Neuron (in vitro differentiated cells): Measurements from ENCODE around the gene ABCC1.
"Not testable (repeated sequence)": the region's sequence is repeated elsewhere in the genome, so short reads cannot be mapped to it uniquely, and the experiment has no call there.

ENCODE experiments used
- H2AFZ ChIP-seq: one replicate; pipeline ENCODE4 v1.6.1; 2013; ENCODE audit warnings: low read depth, mild to moderate bottlenecking, inconsistent platforms, low read length, moderate library complexity
- H3K27me3 ChIP-seq: one replicate; pipeline ENCODE4 v1.6.1; 2013; ENCODE audit warnings: low read length; ENCODE audit not compliant: insufficient read depth
- H3K36me3 ChIP-seq: one replicate; pipeline ENCODE4 v1.6.1; 2013; ENCODE audit warnings: low read length; ENCODE audit not compliant: insufficient read depth
- H3K4me1 ChIP-seq: one replicate; pipeline ENCODE4 v1.6.1; 2013; ENCODE audit warnings: low read length; ENCODE audit not compliant: insufficient read depth
- H3K4me3 ChIP-seq: 2 replicates; pipeline ENCODE4 v1.5.1; 2013; ENCODE audit warnings: mild to moderate bottlenecking, low read length, moderate library complexity
- H3K9me3 ChIP-seq: one replicate; pipeline ENCODE4 v1.6.1; 2013; ENCODE audit warnings: low read length

Gene ABCC1

DNA sequence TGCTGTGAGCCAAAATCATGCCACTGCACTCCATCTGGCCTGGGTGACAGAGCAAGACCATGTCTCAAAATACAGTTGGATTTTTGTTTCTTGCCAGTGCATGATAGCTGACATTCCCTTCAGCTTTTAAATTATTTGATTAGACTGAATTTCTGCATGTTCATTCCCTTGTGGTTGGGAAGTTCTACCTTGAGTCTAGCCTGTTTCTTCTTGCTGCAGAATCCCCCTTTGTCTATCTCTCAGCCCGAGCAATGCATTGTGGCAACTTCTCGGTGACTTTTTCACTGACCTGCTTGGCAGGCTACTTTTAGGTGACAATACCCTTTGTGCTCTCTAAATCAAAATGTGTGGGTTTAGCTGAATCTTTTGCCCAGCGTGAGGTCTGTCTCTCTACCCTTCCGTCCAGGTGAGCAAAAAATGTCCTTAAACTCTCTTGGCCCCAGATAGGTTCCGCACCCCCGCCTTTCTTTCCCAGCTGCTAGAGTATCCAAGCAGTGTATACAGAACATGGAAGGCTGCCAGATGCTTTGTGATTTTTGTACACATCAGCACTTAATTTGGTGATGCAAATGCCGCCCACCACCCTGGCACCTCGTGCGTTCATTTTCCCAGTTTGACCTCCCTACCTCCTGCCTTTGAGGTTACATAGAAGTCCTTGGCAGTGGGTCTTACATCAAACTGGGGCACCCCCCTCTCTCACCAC lies 143.7 kb downstream of the ABCC1 start:
- Histone ChIP-seq H3K4me1 (peaks cover 7% of the 10 kb centered on the region), H3K27me3 (no peaks in the 10 kb centered on the region), H3K36me3 (peaks cover 6% of the 10 kb centered on the region), H3K9me3 (no peaks in the 10 kb centered on the region), H2AFZ (no peak overlapping the region), H3K4me3 (no peak overlapping the region)

GRCh38 chr16:16093628-16094332 lies 144.4 kb downstream of the ABCC1 start:
- Histone ChIP-seq H3K4me3 (no peak overlapping the region), H3K4me1 (peaks cover 7% of the 10 kb centered on the region), H3K9me3 (no peaks in the 10 kb centered on the region), H2AFZ (no peak overlapping the region), H3K27me3 (no peaks in the 10 kb centered on the region), H3K36me3 (peaks cover 6% of the 10 kb centered on the region)

GRCh38 chr16:16095646-16096045 lies 146.2 kb downstream of the ABCC1 start:
- Histone ChIP-seq H3K4me1 (peaks cover 7% of the 10 kb centered on the region), H3K27me3 (no peaks in the 10 kb centered on the region), H3K36me3 (no peaks in the 10 kb centered on the region), H2AFZ (no peak overlapping the region), H3K4me3 (no peak overlapping the region), H3K9me3 (no peaks in the 10 kb centered on the region)

DNA sequence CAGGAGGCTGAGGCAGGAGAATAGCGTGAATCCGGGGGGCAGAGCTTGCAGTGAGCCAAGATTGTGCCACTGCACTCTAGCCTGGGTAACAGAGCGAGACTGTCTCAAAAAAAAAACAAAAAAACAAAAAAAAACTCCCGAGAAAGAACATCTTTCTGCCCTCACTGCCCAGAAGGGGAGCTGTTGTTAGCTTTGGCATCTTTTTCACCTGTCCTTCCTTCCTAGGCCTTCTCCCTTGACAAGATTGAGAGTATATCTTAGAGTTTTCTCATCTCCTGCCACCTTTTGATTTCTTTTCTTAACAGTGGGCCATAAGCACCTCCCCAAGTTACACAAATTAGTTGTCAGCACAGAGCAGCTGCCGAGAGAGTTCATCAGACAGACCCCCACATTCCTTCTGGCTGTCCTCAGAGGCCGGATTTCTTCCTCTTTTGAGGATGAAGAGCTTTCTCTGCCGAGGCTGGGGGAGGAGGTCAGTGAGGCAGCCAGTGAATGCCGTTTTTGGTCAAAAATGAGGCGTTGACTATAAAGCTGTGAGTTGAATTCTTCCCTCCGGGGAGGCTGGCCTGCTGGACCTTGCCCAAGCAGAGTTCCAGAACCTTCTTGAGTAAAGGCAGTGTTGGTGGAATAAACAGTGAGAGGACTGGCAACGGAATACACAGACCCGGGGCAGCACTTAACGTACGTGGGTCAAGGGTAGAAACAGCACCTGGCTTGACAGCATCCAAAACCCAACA lies 146.9 kb downstream of the ABCC1 start:
- no peaks in the 10 kb centered on the region for H3K27me3 ChIP-seq
- no peak overlapping the region for H3K4me3 ChIP-seq
- H3K36me3 ChIP-seq, result no peaks in the 10 kb centered on the region
- peaks cover 7% of the 10 kb centered on the region for H3K4me1 ChIP-seq
- H2AFZ ChIP-seq, result no peak overlapping the region
- no peaks in the 10 kb centered on the region for H3K9me3 ChIP-seq

DNA sequence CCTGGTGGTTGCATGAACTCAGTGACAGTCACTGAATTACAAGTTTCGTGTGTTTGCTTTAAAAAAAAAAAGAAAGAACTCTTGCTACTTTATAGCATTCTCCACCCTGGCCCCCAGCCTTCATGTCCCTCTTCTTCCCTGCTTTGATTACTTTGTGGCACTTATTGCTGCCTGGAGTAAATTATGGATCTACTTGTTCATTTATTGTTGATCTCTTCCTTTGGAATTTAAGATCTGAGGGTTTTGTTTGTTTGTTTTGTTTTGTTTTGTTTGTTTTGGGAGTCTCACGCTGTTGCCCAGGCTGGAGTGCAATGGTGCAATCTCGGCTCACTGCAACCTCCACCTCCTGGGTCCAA lies 147.4 kb downstream of the ABCC1 start:
- H3K9me3 ChIP-seq, result no peaks in the 10 kb centered on the region
- peaks cover 7% of the 10 kb centered on the region for H3K4me1 ChIP-seq
- H2AFZ ChIP-seq, result no peak overlapping the region
- H3K27me3 ChIP-seq, result no peaks in the 10 kb centered on the region
- H3K36me3 ChIP-seq, result no peaks in the 10 kb centered on the region
- no peak overlapping the region for H3K4me3 ChIP-seq

- H2AFZ ChIP-seq, result no peak overlapping the region
- no peaks in the 10 kb centered on the region for H3K27me3 ChIP-seq
- H3K36me3 ChIP-seq, result no peaks in the 10 kb centered on the region
- no peaks in the 10 kb centered on the region for H3K9me3 ChIP-seq
- H3K4me3 ChIP-seq, result no peak overlapping the region
- peaks cover 7% of the 10 kb centered on the region for H3K4me1 ChIP-seq
Measured at GRCh38 chr16:16099320-16099719, 149.9 kb downstream of the ABCC1 start.

DNA sequence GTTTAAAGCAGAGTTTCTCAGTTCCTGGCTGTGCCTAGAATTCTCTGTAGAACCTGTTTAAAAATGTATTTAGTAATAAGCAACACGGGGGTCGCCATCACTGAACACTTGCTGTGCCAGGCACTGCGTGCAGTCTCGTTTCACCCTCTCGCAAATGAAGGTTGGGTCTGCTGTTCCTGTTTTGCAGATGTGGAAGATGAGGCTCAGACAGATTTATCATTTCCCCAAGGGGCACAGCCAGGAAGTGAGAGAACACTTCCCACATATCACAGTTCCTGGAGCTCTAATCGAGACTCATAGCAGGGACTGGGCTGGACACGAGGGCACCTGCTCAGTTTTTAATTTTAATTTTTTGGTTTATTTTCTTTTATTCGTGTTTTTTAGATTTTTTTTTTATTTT lies 151.2 kb downstream of the ABCC1 start:
- Histone ChIP-seq H3K4me1 (peaks cover 7% of the 10 kb centered on the region), H2AFZ (no peak overlapping the region), H3K4me3 (no peak overlapping the region), H3K27me3 (no peaks in the 10 kb centered on the region), H3K9me3 (no peaks in the 10 kb centered on the region), H3K36me3 (no peaks in the 10 kb centered on the region)

- Histone ChIP-seq H3K27me3 (no peaks in the 10 kb centered on the region), H3K4me3 (no peak overlapping the region), H3K36me3 (no peaks in the 10 kb centered on the region), H2AFZ (no peak overlapping the region), H3K4me1 (peaks cover 2% of the 10 kb centered on the region), H3K9me3 (no peaks in the 10 kb centered on the region)
Measured at GRCh38 chr16:16101585-16101984, 152.2 kb downstream of the ABCC1 start.

DNA sequence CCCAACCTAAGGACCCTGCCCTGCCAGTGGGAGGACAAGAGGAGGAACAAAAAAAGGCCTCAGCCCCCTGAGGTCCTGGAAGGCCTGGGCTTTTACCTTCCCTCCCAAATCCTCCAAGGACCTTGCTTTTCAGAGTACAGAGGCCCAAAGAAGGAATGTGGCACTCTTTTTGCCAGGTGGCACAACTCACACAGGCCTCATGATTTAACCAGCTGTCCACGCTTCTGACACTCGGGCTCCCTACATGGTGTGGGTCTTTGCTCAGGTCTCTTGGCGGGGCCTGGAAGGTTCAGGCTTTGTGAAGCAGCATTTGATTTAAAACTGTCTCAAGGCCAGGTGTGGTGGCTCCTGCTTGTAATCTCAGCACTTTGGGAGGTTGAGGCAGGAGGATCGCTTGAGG lies 153.3 kb downstream of the ABCC1 start:
- H2AFZ ChIP-seq, result no peak overlapping the region
- H3K36me3 ChIP-seq, result no peaks in the 10 kb centered on the region
- H3K27me3 ChIP-seq, result no peaks in the 10 kb centered on the region
- no peaks in the 10 kb centered on the region for H3K4me1 ChIP-seq
- no peak overlapping the region for H3K4me3 ChIP-seq
- H3K9me3 ChIP-seq, result no peaks in the 10 kb centered on the region

DNA sequence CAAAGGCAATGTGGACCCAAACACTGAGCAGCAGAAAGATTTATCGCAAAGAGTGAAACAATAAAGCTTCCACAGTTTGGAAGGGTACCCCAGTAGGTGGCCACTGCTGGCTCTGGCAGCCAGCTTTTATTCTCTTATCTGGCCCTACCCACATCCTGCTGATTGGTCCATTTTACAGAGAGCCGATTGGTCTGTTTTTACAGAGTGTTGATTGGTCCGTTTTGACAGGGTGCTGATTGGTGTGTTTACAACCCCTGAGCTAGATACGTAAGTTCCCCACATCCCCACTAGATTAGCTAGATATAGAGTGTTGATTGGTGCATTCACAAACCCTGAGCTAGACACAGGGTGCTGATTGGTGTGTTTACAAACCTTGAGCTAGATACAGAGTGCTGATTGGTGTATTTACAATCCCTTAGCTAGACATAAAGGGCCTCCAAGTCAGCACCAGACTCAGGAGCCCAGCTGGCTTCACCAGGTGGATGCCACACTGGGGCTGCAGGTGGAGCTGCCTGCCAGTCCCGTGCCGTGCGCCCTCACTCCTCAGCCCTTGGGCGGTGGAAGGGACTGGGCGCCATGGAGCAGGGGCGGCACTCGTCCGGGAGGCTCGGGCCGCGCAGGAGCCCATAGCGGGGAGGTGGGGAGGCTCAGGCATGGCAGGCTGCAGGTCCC lies 154.9 kb downstream of the ABCC1 start:
- not testable (repeated sequence) for H3K36me3 ChIP-seq, H2AFZ ChIP-seq, H3K9me3 ChIP-seq

DNA sequence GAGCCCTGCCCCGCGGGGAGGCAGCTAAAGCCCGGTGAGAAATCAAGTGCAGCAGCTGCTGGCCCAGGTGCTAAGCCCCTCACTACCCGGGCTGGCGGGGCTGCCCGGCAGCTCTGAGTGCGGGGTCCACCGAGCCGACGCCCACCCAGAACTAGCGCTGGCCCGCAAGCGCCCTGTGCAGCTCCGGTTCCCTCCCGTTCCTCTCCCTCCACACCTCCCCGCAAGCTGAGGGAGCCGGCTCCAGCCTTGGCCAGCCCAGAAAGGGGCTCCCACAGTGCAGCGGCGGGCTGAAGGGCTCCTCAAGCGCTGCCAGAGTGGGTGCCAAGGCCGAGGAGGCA lies 155.4 kb downstream of the ABCC1 start:
- H2AFZ ChIP-seq, H3K4me3 ChIP-seq, H3K27me3 ChIP-seq, H3K9me3 ChIP-seq, H3K36me3 ChIP-seq, H3K4me1 ChIP-seq: not testable (repeated sequence)

More for the DNA sequence above, 154.9 kb downstream of the ABCC1 start:
- H3K4me3 ChIP-seq, H3K4me1 ChIP-seq, H3K27me3 ChIP-seq: not testable (repeated sequence)

DNA sequence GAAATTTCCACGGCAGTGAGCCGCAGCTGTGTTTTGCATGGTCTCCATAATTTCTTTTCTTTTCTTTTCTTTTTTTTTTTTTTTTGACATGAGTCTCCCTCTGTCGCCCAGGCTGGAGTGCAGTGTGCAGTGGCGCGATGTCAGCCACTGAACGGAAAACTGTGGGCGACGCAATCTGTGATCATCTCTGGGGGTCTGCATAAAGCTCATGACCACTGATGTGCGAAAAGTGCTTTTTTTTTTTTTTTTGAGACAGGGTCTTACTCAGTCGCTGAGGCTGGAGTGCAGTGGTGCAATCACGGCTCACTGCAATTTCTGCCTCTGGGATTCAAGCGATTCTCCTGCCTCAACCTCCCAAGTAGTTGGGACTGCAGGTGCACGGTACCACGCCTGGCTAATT lies 156.2 kb downstream of the ABCC1 start:
- Histone ChIP-seq H3K4me3 (no peak overlapping the region), H3K4me1 (no peaks in the 10 kb centered on the region), H3K27me3 (no peaks in the 10 kb centered on the region), H3K9me3 (no peaks in the 10 kb centered on the region), H2AFZ (no peak overlapping the region), H3K36me3 (peaks cover 2% of the 10 kb centered on the region)

GRCh38 chr16:16106466-16106865 lies 157.1 kb downstream of the ABCC1 start:
- Histone ChIP-seq H3K4me1 (no peaks in the 10 kb centered on the region), H3K4me3 (no peak overlapping the region), H3K27me3 (no peaks in the 10 kb centered on the region), H2AFZ (no peak overlapping the region), H3K36me3 (peaks cover 3% of the 10 kb centered on the region), H3K9me3 (no peaks in the 10 kb centered on the region)
